Heart left ventricle (tissue), 13 donors: ENCODE data around the gene STKLD1.

ENCODE experiments used
- POLR2A ChIP-seq, 2 donors: fragments of 450-650 bp; IDR thresholded peaks; one replicate each; pipeline ENCODE4 v1.6.1; 2017; ENCODE audit warnings: antibody characterized with exemption in 2 of 2, mild to moderate bottlenecking in 2 of 2, moderate library complexity in 2 of 2
- TF ChIP-seq, protein P1 (sequence below), 12 donors: fragments of 200-600 bp; sonication (generic) in 4 of 12; IDR thresholded peaks; one replicate each; pipeline versions ENCODE4 v1.5.0 to v1.8.0; 2018 to 2022; ENCODE audit warnings: antibody characterized with exemption in 12 of 12, mild to moderate bottlenecking in 5 of 12
- donor health status: ischemic (EF 13 %, LVEDD 7.1; RV severe dilation, severe dysfunction).
- donor health status: DM: no; HTN: yes; CAD: no.
- donor health status: DM: no; HTN: no; CAD: no.
- donor health status: ischemic (EF 25% LVEDD 6.9; RV normal size, moderate dysfunction).
- donor health status: ischemic (EF 25% LVEDD 5.7; RV mildly dilated, moderate dysfunction).
- donor health status: ischemic (EF 35%, LVEDD 5.7; RV mildly dilated, moderate dysfunction).
- donor health status: nonischemic (EF 11% LVEDD 7.7; RV severe dilation, severe dysfunction).
- donor health status: DM: yes; HTN: yes; CAD: no.
- donor health status: PGD.
- donor health status: ischemic (EF 29% LVEDD 5.4; RV normal size, mild dysfunction).
- donor health status: nonischemic (EF 23%, LVEDD 6.1; RV moderate dilation, normal function).

DNA sequence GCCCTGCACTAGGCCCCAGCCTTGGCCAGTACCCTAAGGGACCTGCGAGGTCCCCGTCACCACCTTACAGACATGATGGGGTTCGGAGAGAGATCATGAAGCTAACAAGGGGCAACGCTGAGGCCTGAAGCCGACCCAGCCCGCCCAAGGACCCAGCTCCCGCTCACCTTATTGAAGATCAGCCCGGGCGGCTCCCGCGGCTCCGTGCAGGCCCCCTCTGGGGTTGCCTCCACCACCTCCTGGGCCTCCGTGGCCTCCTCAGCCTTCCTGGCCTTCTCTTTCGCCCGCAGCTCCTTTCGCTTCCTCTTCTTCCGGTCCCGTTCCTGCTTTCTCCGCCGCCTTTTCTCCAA, 43.8 kb upstream of the STKLD1 start:
- TF ChIP-seq, protein P1, sequence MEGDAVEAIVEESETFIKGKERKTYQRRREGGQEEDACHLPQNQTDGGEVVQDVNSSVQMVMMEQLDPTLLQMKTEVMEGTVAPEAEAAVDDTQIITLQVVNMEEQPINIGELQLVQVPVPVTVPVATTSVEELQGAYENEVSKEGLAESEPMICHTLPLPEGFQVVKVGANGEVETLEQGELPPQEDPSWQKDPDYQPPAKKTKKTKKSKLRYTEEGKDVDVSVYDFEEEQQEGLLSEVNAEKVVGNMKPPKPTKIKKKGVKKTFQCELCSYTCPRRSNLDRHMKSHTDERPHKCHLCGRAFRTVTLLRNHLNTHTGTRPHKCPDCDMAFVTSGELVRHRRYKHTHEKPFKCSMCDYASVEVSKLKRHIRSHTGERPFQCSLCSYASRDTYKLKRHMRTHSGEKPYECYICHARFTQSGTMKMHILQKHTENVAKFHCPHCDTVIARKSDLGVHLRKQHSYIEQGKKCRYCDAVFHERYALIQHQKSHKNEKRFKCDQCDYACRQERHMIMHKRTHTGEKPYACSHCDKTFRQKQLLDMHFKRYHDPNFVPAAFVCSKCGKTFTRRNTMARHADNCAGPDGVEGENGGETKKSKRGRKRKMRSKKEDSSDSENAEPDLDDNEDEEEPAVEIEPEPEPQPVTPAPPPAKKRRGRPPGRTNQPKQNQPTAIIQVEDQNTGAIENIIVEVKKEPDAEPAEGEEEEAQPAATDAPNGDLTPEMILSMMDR (IDR thresholded peaks at IDR 0.05): no peak
- no peak for TF ChIP-seq POLR2A (IDR thresholded peaks at IDR 0.05)
